Heart left ventricle (tissue), 16 donors: Measurements from ENCODE around the gene DMD. TPM values are rescaled to one million over a fixed set of nuclear protein-coding genes. Genes with fewer than 3 reads are reported as not detected.

Experiments
- ATAC-seq, 4 donors: fragments of 200-7000 bp; cut with Tn5 transposase; one replicate each; pipeline ENCODE4 v1.9.1; 2020 to 2022; ENCODE audit warnings: moderate library complexity in 4 of 4, mild to moderate bottlenecking in 3 of 4, moderate number of reproducible peaks in 1 of 4
- DNase-seq, 5 donors: peaks; one replicate each; pipeline ENCODE4 v3.0.0-alpha.2; 2020
- H3K27ac ChIP-seq, 12 donors: fragments of 200-600 bp; sonication (generic) in 4 of 12; one replicate each; pipeline versions ENCODE4 v1.5.0 to v1.8.0; 2016 to 2022; ENCODE audit warnings: mild to moderate bottlenecking in 2 of 12
- H3K27me3 ChIP-seq, 9 donors: fragments of 200-600 bp; sonication (generic) in 2 of 9; one replicate each; pipeline versions ENCODE4 v1.5.1 to v1.8.0; 2016 to 2022; ENCODE audit warnings: mild to moderate bottlenecking in 3 of 9
- H3K36me3 ChIP-seq, 9 donors: fragments of 200-600 bp; sonication (generic) in 2 of 9; one replicate each; pipeline versions ENCODE4 v1.5.0 to v1.8.0; 2018 to 2022; ENCODE audit warnings: mild to moderate bottlenecking in 2 of 9
- H3K4me1 ChIP-seq, 12 donors: fragments of 200-600 bp; sonication (generic) in 4 of 12; one replicate each; pipeline versions ENCODE4 v1.5.0 to v1.8.0; 2016 to 2022; ENCODE audit warnings: mild to moderate bottlenecking in 3 of 12
- H3K4me3 ChIP-seq, 12 donors: fragments of 200-600 bp; sonication (generic) in 4 of 12; one replicate each; pipeline versions ENCODE4 v1.5.0 to v1.8.0; 2017 to 2022; ENCODE audit warnings: mild to moderate bottlenecking in 9 of 12, moderate library complexity in 4 of 12
- H3K9me3 ChIP-seq, 12 donors: fragments of 200-600 bp; sonication (generic) in 4 of 12; one replicate each; pipeline versions ENCODE4 v1.5.0 to v1.8.0; 2016 to 2022; ENCODE audit warnings: mild to moderate bottlenecking in 1 of 12
- POLR2A ChIP-seq, 2 donors: fragments of 450-650 bp; IDR thresholded peaks; one replicate each; pipeline ENCODE4 v1.6.1; 2017; ENCODE audit warnings: antibody characterized with exemption in 2 of 2, mild to moderate bottlenecking in 2 of 2, moderate library complexity in 2 of 2
- WGBS, 4 donors: extraction: QIAGEN DNeasy Blood & Tissue Kit in 2 of 4; methylation state at CpG; one replicate each; pipeline versions ENCODE4 v1.1.5 to v1.1.7; 2013 to 2018; 5-methylcytosine and 5-hydroxymethylcytosine counted together
- intact Hi-C, 10 donors: fragments of 100-400 bp; cut with DNase I; formaldehyde crosslinking; loops; one replicate each; pipeline versions ENCODE4 v1.11.1 to v1.14.2; 2022
- polyA plus RNA-seq, 2 donors: library from polyadenylated mRNA; stranded (reverse); fragments of 200-250 nt; gene quantifications; one replicate each; pipeline ENCODE4 v1.2.3, GENCODE V29; 2013
- total RNA-seq, 9 donors: library from RNA; depleted of rRNA in 2 of 9; stranded (reverse); fragments of >200 nt in 2 of 9; fragmentation: NEBNext Ultra II Directional in 3 of 9; extraction: Animal tissue kit (Norgen Biotek cat#: 25700) in 3 of 9; gene quantifications; one replicate each; pipeline versions ENCODE4 v1.1.0 to v1.2.4, GENCODE V29; 2016 to 2023
- TF ChIP-seq, protein P1 (sequence below), 12 donors: fragments of 200-600 bp; sonication (generic) in 4 of 12; IDR thresholded peaks; one replicate each; pipeline versions ENCODE4 v1.5.0 to v1.8.0; 2018 to 2022; ENCODE audit warnings: antibody characterized with exemption in 12 of 12, mild to moderate bottlenecking in 5 of 12
- donor health status: ischemic (EF 13 %, LVEDD 7.1; RV severe dilation, severe dysfunction).
- donor health status: healthy with polysubstance abuse.
- donor health status: DM: no; HTN: yes; CAD: no.
- donor health status: DM: no; HTN: no; CAD: no.
- donor health status: ischemic (EF 25% LVEDD 6.9; RV normal size, moderate dysfunction).
- donor health status: ischemic (EF 25% LVEDD 5.7; RV mildly dilated, moderate dysfunction).
- donor health status: healthy.
- donor health status: DM: yes; HTN: yes; CAD: no.
- donor health status: ischemic (EF 35%, LVEDD 5.7; RV mildly dilated, moderate dysfunction).
- donor health status: nonischemic (EF 11% LVEDD 7.7; RV severe dilation, severe dysfunction).
- donor health status: DM: yes; HTN: yes; CAD: no.
- donor health status: PGD.
- donor health status: ischemic (EF 29% LVEDD 5.4; RV normal size, mild dysfunction).
- donor health status: nonischemic (EF 23%, LVEDD 6.1; RV moderate dilation, normal function).

The DMD gene
- total and polyA plus RNA-seq, 11 donors = 34.7 to 236 (median 162) TPM

DNA sequence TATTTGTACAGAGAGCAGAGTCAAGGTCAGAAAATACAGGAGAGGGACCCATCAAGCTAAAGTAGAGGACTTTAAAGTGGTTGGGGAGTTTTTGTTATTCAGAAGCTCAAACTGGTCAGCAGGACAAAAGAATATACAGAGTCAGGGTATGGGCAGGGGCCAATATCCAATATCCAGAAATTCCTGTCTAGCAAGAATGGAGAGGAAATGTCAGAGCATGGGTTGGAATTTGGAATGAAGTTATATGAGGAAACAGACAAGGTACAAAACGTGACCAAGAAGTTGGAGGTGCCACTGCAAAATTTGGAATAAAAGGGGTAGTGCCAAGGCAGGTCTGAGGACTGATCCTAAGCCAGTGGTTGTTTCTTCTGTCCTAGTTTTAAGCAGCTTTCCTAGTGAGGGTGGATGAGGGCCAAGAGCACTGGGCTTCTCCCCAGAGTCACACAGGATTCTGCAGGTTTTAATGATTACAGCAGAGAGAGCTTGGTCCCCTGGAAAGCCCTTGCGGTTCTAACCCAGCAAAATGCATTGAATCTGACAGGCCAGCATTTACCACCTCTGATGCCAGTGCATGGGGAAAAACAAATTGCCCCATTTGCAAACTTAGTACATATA, 1834.8 kb downstream of the DMD start:
- intact Hi-C loops = no loop called here
- no peak for DNase-seq
- H3K9me3 ChIP-seq = no peaks in the 10 kb centered on the region
- H3K27me3 ChIP-seq = no peaks in the 10 kb centered on the region
- H3K36me3 ChIP-seq = no peaks in the 10 kb centered on the region
- H3K4me3 ChIP-seq = no peak overlapping the region
- TF ChIP-seq, protein P1, sequence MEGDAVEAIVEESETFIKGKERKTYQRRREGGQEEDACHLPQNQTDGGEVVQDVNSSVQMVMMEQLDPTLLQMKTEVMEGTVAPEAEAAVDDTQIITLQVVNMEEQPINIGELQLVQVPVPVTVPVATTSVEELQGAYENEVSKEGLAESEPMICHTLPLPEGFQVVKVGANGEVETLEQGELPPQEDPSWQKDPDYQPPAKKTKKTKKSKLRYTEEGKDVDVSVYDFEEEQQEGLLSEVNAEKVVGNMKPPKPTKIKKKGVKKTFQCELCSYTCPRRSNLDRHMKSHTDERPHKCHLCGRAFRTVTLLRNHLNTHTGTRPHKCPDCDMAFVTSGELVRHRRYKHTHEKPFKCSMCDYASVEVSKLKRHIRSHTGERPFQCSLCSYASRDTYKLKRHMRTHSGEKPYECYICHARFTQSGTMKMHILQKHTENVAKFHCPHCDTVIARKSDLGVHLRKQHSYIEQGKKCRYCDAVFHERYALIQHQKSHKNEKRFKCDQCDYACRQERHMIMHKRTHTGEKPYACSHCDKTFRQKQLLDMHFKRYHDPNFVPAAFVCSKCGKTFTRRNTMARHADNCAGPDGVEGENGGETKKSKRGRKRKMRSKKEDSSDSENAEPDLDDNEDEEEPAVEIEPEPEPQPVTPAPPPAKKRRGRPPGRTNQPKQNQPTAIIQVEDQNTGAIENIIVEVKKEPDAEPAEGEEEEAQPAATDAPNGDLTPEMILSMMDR (IDR thresholded peaks at IDR 0.05) = no peak
- TF ChIP-seq POLR2A (IDR thresholded peaks at IDR 0.05) = no peak
- H3K27ac ChIP-seq = no peak overlapping the region
- peak in 3 of 4 donors; percentile 28 to 47 (median 41) for ATAC-seq
- 11 to 30% (median 14%) methylated on average over 2 of the region's 2 CpGs for WGBS, 4 donors
- peaks cover 0 to 9% (median 0%) of the 10 kb centered on the region in 12 donors for H3K4me1 ChIP-seq

DNA sequence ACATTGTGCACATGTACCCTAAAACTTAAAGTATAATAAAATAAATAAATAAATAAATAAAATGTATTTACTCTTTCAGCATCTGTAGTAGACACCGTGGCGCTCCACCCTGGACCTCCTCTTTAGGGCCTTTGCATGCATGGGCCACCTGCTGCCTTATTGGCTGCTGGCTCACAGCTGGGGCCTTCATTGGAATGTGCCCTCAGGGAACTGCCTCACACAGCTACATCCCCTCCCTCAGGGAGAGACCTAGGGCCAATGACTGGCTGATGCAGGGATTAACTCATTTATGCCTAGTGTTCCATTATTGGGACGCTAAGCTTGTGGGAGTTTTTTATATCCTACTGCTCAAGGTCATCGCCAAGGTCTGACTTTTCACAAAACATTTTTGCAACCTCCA, 1836.6 kb downstream of the DMD start:
- no peaks in the 10 kb centered on the region for H3K9me3 ChIP-seq
- no peaks in the 10 kb centered on the region for H3K36me3 ChIP-seq
- DNase-seq = no peak
- no peak overlapping the region for H3K4me3 ChIP-seq
- intact Hi-C loops = no loop called here
- peaks cover 0 to 9% (median 0%) of the 10 kb centered on the region in 12 donors for H3K4me1 ChIP-seq
- TF ChIP-seq, protein P1 (IDR thresholded peaks at IDR 0.05) = no peak
- no peak for TF ChIP-seq POLR2A (IDR thresholded peaks at IDR 0.05)
- WGBS, 4 donors = 72 to 93% (median 86%) methylated on average over 4 of the region's 4 CpGs
- H3K27ac ChIP-seq = no peak overlapping the region
- ATAC-seq = no peak
- no peaks in the 10 kb centered on the region for H3K27me3 ChIP-seq

DNA sequence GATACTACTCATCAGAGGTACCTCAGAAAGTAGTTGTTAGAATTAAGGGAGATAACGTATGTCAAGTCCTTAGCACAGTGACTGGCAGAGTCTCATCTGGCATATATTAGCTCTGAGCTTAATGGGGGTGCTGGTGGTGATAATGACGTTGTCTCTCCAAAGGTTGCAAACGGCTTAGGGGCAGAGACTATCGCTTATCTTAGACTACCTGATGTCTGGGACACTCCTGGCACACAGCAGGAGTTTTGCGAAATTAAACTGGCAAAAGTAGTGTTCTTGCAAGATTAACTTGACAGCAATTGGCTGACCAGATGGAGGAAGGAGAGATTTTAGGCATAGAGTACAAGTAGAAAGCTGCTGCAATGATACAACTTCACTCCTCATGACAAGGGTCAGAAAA, 1839.4 kb downstream of the DMD start:
- Histone ChIP-seq H3K27ac (no peak overlapping the region), H3K4me1 (peaks cover 0 to 8% (median 0%) of the 10 kb centered on the region in 12 donors), H3K4me3 (no peak overlapping the region), H3K36me3 (no peaks in the 10 kb centered on the region), H3K9me3 (no peaks in the 10 kb centered on the region), H3K27me3 (no peaks in the 10 kb centered on the region)
- TF ChIP-seq, protein P1 (IDR thresholded peaks at IDR 0.05) = no peak
- TF ChIP-seq POLR2A (IDR thresholded peaks at IDR 0.05) = no peak
- WGBS, 4 donors = 36 to 54% (median 48%) methylated on average over 5 of the region's 5 CpGs
- intact Hi-C loops = no loop called here
- peak in 2 of 4 donors; percentile 81 to 90 for ATAC-seq
- DNase-seq = no peak

DNA sequence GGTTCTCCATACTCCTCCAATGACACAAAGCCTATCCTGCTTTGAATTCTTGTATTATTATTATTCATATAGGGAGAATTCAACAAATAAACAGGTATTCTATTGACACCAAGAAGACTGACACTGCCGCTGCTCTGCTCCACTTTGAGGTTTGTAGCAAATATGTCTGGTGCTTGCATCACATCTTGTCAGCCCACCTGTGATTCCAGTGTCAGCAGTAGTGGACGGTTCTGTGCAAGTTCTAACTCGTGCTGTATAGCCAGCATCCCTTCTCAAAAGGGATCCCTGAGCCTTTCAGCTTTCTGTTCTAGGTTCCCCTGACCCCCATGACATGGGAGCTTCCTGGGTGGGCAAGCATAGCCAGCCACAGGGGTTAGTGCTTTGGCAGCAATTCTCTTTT, 1843.5 kb downstream of the DMD start:
- no peak for DNase-seq
- TF ChIP-seq, protein P1 (IDR thresholded peaks at IDR 0.05) = no peak
- TF ChIP-seq POLR2A (IDR thresholded peaks at IDR 0.05) = no peak

More for the DNA sequence above, 1843.5 kb downstream of the DMD start:
- Histone ChIP-seq H3K4me1 (no peaks in the 10 kb centered on the region), H3K27me3 (peaks cover 0 to 3% (median 0%) of the 10 kb centered on the region in 9 donors), H3K36me3 (no peaks in the 10 kb centered on the region), H3K27ac (no peak overlapping the region), H3K4me3 (no peak overlapping the region), H3K9me3 (no peaks in the 10 kb centered on the region)
- WGBS, 4 donors = 64 to 82% (median 80%) methylated on average over 3 of the region's 3 CpGs
- no peak for ATAC-seq
- intact Hi-C loops = no loop called here
